HG02870 (cell line): ENCODE measurements around the gene SMARCE1.

Experiments
- ATAC-seq: cut with Tn5 transposase; IDR thresholded peaks from one replicate; pipeline ENCODE4 v1.9.1; 2021; ENCODE audit warnings: mild to moderate bottlenecking, moderate library complexity; ENCODE audit not compliant: unreplicated experiment

Gene SMARCE1

GRCh38 chr17:40612599-40613244 is 34.9 kb downstream of the SMARCE1 start:
- ATAC-seq, result no peak

GRCh38 chr17:40611840-40612474 is 35.7 kb downstream of the SMARCE1 start:
- no peak for ATAC-seq

GRCh38 chr17:40610359-40610758 is 37.3 kb downstream of the SMARCE1 start:
- no peak for ATAC-seq

DNA sequence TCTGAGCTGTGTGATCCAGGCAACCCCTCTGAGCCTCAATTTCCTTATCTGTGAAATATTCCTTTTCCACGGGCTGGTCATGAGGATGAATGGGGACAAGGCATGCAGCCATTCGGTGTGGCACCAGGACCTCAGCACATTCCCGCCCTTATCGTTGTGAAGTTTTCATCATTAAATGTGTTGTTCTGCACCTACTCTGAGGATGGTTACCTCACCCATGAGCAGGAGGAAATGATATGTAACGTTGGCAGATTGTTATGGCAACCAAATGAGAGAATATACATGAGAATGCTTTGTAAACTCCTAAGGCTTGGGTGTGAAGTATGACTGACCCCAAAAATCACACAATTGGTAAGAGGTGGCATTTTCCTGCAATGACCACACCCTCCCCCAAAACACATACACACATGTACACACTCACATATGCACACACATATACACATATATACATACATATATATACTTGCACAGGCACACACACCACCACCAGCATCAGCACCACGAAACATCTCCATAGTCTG is 39.5 kb downstream of the SMARCE1 start:
- no peak for ATAC-seq

GRCh38 chr17:40607641-40608040 is 40.0 kb downstream of the SMARCE1 start:
- ATAC-seq, result no peak

DNA sequence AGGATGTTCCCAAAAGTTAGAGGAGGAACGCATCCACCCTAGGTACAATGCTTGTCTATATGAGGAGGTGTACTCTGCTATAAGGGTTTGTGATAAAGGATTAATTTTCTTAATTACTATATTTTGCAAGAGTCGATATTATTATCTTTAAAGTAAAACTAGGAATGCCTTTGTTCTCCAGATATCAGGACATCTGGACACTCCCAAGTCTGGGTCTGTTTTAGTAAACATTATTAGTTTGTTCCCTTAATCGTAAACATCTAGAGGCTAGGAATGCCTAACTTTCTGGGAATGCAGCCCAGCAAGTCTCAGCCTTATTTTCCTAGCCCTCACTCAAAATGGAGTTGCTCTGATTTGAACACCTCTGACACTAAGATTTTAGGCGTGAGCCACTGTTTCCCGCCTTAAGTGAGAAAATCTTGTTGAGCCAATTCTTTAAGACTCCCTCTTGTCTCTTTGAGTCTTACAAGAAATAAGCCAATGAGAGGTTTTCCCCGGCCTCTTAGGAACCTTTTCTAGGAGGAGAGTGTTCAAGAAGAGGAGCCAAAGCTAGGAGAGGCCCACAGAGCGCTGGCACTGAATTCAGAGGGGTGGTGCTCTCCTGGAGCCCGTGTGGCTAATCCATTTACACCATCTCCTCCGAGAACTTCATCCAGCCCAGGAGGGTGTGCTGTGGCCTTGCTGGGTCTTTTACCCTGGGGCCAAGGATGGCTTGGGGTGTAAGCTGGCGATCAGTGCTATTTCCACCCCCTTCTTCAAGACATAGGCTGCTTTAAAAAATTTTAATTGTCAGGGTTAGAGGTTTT is 40.9 kb downstream of the SMARCE1 start:
- no peak for ATAC-seq

- ATAC-seq, result no peak
Observed at GRCh38 chr17:40605306-40605705, 42.3 kb downstream of the SMARCE1 start.

DNA sequence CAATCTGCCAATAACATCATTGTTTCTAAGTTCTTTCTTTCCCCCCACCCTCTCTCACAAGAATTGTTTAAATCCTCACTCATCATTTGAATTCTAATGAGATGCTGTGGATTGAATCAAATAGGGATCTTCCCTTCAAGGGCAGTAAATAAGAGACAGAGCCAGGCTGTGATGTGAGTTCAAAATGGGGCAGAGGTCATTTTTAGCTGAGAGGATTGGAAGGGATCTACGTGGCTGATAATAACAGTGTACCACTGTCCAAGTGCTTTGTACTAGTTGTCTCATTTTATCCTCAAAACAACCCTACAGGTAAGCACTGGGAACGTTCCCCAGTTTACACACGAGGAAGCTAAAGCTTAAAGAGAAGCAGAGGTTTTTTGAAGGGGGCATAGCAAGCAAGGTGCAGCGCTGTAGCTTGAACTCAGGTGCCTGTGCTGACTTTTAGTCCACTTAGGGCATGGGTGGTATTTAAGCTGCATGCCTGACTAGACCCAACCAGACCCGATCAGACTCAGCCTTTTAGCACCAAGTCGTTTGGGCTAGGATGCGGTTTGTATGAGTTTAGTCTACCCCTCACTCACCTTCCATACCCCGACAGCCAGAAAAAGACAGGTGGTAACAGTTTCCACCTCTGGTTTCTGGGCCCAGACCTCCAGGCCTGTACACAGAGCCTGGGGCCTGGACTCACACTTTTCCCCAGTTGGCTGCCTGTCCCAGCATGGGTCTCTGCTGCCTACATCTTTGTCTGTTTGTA is 43.1 kb downstream of the SMARCE1 start:
- no peak for ATAC-seq

DNA sequence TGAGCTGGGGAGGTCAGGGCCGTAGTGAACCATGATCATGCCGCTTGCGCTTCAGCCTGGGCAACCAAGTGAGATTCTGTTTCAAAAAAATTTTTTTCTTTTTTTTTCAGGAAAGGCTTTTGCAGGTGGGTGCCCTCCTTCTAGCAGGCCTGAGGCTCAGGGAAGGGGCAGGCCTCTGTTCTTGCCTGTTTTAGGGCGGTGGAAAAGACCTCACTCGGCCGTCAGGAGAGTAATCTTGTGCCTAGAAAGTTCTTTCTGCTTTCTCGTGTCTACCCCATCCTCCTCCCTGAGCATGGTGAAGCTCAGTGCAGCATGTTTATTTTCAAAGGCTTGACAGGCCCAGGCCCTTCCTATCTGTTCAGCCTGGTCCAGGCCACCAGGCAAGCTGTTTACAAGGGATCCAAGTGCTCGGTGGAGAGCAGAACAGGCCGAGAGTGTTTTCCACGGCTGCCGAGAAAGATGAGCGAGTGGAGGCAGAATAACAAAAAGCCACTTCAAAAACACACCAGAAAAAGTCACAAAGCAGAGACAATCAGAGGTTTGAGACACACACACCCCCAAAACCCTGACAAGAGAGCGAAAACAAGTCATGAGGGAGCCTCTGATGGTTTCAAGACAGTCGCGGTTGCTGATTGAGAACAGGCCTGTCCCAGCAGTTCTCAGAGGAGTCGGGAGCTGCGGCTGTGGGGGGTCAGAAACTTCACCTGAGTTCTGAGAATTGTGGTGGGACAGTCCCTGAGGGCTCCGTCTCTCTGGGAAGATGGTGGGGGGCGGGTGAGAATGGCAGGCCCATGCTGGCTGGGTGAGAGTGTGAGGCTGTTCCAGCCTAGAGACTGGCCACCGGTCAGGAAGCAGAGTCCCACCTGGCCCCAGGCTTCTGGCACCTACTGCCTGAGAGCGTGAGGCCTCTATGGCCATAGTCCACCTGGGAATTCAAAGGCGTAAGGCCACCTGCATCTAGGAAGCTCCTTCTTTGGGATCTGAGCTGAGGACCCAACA is 44.9 kb downstream of the SMARCE1 start:
- ATAC-seq, result peak; percentile 27

- ATAC-seq, result no peak
Observed at GRCh38 chr17:40600486-40601046, 47.1 kb downstream of the SMARCE1 start.

DNA sequence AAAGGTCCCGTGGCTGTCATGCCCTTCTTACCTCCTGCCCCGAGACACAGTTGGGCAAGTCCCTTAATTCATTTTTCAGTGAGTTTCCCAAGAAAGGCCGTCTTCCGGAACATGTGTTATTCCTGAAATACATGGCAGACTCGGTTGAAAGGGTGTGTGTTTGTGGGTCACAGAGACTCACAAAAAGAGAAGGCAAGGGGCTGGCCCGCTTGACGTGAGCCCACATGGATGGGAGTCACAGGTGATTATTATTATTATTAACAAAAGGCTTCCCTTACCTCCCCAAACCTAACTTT is 48.2 kb downstream of the SMARCE1 start:
- ATAC-seq, result no peak

DNA sequence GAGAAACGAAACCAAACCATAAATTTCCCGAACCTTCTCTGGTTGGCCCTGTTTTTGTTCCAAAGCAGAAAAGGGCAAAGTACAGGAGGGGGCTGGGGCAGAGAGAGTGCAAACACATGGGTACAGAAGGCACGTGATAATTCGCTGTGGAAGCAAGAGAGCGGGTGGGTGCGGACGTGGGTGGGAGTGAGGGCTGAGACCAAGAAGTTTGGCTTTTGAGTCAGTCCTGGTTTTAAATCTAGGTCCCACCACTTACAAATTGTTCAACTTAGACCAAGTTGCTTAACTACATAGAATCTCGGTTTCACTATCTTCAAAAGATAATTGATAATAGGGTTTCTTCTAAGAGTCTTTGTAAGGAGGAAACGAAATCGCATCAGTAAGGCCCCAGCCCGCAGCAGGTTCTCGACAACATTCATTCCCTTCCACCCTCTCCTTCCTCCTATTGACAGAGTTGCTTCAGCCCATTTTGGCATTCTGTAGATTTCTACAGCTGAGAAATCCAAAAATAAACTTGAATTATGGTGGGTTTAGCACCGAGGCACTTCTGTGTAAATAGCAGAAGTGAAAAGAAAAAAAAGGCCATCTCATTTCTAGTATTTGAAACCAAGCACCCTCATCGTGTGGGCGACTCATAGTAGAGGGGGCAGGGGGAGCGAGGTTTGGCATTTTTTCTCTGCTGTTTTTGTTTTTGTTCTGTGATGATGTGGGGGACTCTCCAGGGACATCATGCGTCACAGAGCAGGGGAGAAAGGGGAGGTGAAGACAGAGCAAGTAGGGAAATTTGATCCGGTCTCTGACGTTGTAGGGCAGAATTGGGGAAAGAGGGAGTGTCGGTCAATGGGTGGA is 48.8 kb downstream of the SMARCE1 start:
- ATAC-seq, result peak; percentile 54

DNA sequence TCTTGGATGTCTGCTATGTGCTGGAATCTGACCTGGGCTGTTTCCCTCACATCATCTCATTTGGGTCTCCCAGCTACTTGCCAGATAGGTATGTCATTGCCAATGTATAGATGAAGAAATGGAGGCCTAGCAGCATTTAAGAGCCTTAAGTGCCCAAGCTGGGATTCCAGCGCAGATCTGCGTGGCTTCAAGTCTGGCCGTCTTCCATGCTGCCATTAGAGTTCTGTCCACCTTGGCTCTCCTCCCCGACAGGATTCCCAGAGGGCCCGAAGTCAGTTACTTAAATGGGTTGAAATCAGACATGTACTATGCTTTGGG is 49.4 kb downstream of the SMARCE1 start:
- ATAC-seq, result no peak

DNA sequence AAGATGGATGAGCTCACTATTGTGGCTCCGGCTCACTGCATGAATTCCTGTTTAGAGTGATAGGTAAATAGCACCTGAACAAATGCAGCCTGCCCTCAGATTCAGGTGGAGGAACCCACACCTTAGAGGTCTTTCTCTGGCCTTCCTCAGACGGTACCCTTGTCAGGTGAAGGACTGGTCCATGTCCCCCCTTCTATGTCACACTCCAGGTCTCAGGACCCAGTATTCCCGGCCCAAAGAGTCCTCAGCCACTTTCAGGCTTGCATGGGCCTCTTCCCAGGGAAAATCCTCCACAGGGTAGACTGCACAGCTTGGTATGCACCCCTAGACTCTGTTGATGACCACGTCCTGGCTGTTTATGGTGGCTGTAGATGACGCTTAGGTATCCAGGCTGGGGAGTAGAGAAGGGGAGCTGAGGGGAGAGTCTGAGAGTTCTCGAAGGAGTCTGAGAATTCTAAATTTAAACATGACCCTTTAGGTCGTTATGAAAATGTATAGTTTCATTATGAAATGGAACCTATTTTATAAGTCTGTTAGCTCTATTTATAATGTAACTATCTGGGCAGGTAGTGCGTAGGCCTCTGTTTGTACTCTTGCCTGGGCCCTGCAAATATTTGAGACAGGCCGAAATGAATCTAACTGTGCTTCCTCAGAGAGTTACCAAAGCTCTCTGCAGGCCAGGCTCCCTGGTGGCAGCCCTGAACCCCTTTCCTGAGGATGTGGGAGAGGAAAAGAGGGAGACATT is 49.9 kb downstream of the SMARCE1 start:
- no peak for ATAC-seq

DNA sequence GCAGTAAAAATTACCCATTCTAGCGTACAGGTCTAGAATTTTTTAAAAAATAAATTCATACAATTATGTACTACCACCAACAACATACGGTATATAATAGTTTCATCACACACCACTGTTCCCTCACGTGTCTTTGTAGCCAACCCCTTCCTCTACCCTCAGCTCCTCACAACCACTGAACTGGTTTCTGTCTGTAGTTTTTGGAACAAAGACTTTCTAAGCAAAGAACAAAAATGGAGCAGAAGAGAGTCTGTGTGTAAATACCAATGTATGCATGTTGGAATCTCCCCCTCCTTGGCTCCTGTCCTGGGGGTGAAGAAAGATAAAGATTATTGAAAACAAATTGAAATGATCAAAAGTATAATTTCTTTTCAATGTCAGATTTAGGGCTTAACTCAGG is 50.5 kb downstream of the SMARCE1 start:
- no peak for ATAC-seq

- no peak for ATAC-seq
Observed at GRCh38 chr17:40596261-40596919, 51.2 kb downstream of the SMARCE1 start.

- ATAC-seq, result no peak
Observed at GRCh38 chr17:40590742-40591141, 56.9 kb downstream of the SMARCE1 start.

DNA sequence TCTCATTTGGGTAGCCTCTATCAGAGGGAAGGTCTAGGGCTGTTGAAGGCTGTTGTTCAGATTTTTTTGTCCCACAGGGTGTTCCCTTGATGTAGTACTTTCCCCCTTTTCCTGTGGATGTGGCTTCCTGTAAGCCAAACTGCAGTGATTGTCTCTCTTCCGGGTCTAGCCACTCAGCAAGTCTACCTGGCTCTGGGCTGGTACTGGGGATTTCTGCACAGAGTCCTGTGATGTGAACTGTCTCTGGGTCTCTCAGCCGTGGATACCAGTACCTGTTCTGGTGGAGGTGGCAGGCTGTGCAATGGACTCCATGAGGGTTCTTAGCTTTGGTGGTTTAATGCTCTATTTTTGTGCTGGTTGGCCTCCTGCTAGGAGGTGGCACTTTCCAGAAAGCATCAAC is 59.1 kb downstream of the SMARCE1 start:
- ATAC-seq, result no peak
